D721Med (cell line): ENCODE results near the gene OTUD4.

ENCODE experiments used
- DNase-seq: peaks from one replicate; pipeline ENCODE4 v3.0.0; 2011; ENCODE audit warnings: low spot score; ENCODE audit not compliant: insufficient read length
- FAIRE-seq: peaks from 2 replicates; lab custom pipeline; 2011; peaks lifted over from hg19 to GRCh38; lab: Jason Lieb, UNC
- TF ChIP-seq, protein P1 (sequence below): IDR thresholded peaks from 2 replicates; pipeline ENCODE4 v1.5.1; 2012; ENCODE audit warnings: mild to moderate bottlenecking, control low read depth; ENCODE audit not compliant: insufficient read depth; ENCODE audit errors: missing control alignments

OTUD4 gene

DNA sequence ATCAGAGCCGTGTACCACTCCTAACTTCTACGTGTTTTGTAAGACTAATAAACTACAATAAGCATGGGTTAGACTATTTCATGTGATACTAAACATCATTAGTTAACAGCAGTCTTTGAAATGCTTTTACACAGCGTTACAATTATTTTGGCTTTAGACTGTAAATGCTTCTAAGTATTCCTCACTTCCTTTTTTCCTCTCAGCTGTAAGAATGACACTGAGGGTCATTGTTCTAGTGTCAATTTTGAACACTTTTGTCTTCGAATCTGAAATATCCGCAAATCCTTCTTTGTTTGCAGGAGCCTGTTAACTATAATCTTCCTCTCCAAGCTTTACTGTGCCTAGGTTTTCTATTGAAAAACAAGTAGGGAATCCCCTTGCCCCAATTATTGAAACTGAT lies 80.7 kb downstream of the OTUD4 start:
- DNase-seq (no peak), FAIRE-seq (no peak)
- TF ChIP-seq, protein P1, sequence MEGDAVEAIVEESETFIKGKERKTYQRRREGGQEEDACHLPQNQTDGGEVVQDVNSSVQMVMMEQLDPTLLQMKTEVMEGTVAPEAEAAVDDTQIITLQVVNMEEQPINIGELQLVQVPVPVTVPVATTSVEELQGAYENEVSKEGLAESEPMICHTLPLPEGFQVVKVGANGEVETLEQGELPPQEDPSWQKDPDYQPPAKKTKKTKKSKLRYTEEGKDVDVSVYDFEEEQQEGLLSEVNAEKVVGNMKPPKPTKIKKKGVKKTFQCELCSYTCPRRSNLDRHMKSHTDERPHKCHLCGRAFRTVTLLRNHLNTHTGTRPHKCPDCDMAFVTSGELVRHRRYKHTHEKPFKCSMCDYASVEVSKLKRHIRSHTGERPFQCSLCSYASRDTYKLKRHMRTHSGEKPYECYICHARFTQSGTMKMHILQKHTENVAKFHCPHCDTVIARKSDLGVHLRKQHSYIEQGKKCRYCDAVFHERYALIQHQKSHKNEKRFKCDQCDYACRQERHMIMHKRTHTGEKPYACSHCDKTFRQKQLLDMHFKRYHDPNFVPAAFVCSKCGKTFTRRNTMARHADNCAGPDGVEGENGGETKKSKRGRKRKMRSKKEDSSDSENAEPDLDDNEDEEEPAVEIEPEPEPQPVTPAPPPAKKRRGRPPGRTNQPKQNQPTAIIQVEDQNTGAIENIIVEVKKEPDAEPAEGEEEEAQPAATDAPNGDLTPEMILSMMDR, result no peak

DNA sequence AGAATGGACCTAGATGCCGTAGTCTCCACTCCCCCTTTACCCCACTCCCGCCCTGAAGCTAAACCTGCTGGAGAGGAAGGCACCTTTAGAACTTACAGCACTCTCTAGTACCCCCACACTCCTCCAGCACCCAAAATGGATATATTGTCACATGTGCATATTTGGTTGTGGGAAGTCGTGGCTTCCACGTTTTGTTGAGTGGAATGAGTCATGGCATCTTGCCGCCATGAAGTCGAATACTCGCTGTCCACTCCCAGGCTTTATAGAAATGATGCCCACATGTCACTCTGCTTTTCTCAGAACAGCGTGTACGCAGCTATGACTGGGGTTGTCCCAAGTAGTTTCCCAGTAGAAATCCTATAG lies 81.7 kb downstream of the OTUD4 start:
- TF ChIP-seq, protein P1, result no peak
- DNase-seq (no peak), FAIRE-seq (no peak)

DNA sequence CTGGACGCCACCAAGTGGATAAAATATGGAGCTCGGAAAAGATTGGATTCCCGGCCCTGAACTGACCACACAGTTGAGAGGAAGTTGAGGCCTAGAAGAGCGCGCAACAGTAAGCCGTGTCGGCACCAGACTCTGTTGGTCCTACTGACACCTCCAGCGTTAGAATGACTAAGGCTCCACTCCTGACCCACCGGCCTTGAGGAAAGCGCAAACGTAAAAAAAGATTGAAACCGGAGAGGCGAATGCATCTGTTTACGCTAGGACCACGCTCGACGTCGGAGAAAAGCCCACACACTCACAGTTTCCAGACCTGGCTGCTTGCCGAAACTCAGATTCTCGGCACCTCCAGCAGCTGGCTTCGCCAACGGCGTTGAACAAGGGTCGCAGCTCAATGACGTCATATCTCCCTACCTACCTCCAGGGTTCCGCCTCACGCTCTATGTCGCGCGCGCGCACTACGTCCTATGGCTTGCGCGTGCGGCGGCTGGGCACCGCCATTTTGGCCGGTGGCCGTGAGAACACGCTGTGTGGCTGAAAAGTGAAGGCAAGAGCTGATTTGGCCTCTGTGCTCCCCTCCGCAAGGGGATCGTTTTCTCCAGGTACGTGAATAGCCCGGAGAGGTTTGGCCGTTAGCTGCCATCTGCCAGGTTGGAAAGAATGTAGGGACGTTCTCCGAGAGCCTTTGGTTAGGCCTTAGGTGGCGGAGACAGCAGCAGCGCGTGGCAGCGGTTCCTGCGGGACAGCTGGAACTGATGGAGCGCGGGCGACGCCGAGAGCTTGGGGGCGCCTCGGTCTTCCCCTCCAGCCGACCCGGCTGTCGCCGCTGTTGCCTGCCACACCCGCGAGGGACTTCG lies 82.3 kb downstream of the OTUD4 start, which contains the start of the genes ABCE1 and ANAPC10:
ABCE1 (plus strand) TSS at position 491 of the 854 bp plus-strand sequence. CDS start 6,102 bp downstream, outside the sequence.
ANAPC10 (minus strand) TSS at position 376 of the 854 bp plus-strand sequence. CDS start 2,097 bp downstream, outside the sequence.
- FAIRE-seq, result peak; percentile 44
- TF ChIP-seq, protein P1, result no peak
- peak; percentile 68 for DNase-seq

DNA sequence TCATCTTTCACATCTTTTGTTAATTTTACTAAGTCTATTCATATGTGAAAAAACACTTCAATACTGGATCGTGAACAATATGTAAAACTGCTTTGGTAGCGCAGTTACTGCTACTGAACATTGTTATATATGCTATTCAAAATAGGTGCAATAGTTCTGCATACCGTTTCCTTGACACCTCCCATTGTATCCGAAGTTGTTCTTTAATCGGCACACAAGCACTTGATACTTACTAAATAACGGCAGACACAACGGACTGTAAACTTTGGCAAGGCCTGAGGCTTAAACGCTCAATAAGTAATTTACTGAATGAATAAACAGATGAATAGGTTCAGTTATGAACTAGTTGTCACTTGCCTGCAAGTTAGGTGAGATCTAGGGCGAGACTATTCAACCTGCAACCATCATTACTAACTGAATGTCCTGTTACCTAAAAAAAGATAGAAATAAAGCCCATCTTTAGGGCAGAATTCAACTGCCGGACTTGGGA lies 83.0 kb downstream of the OTUD4 start:
- TF ChIP-seq, protein P1, result no peak
- DNase-seq, result no peak
- FAIRE-seq, result peak; percentile 35

DNA sequence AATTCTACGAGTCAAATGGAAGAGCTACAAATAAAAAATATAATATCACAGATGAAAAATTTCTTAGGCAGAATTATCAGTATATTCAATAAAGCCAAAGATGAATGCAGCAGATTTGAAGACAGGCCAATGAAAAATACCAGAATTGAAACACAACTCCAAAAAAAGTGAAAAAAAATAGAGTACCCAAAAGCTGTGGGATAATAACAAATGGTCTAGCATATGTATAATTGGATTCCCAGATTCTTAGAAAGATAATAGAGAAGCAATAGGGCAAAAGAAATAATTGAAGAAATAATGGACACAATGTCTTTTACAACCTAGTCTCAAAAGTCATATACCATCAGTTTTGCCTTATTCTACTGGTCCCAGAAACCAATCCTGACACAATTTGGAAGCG lies 86.8 kb downstream of the OTUD4 start:
- FAIRE-seq (no peak), DNase-seq (no peak)
- TF ChIP-seq, protein P1, result no peak

DNA sequence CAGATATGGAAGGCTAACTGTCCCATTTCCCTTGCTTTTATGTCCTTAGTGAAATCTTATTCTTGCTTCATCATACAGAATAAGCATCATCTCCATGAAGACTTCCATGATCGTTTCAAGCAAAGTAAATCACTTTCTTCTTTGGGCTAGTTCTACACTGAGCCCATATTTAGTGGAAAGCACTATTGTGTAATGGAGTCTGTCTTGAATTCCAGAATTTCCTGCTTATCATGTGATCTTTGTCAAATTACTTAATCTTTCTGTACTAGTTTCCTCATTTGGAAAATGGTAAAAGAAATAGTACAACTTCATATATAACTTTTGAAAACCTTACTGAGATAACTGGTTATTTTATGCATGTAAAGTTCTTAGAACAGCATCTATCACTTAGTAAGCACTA lies 90.0 kb downstream of the OTUD4 start:
- TF ChIP-seq, protein P1, result no peak
- peak; percentile 79 for FAIRE-seq
- no peak for DNase-seq
